Tibial nerve (tissue), 4 donors: ENCODE results near the gene CTDSPL. TPM values are rescaled to one million over a fixed set of nuclear protein-coding genes. Genes with fewer than 3 reads are reported as not detected.

ENCODE experiments used
- DNase-seq, 2 donors: peaks; one replicate each; pipeline ENCODE4 v3.0.0-alpha.2; 2019; ENCODE audit warnings: low spot score in 2 of 2
- H3K27ac ChIP-seq, 4 donors: fragments of 200-600 bp; sonication (generic) in 3 of 4; one replicate each; pipeline ENCODE4 v1.5.1; 2017 to 2019; ENCODE audit warnings: mild to moderate bottlenecking in 1 of 4
- H3K27me3 ChIP-seq, 2 donors: fragments of 200-600 bp; sonication (generic) in 1 of 2; one replicate each; pipeline versions ENCODE4 v1.5.1 to v1.6.0; 2017 to 2019
- H3K36me3 ChIP-seq, 3 donors: fragments of 200-600 bp; sonication (generic); one replicate each; pipeline ENCODE4 v1.5.1; 2018 to 2019
- H3K4me1 ChIP-seq, 4 donors: fragments of 200-600 bp; sonication (generic) in 3 of 4; one replicate each; pipeline ENCODE4 v1.5.1; 2017 to 2019
- H3K4me3 ChIP-seq, 4 donors: fragments of 200-600 bp; sonication (generic) in 3 of 4; one replicate each; pipeline ENCODE4 v1.5.1; 2017 to 2019; ENCODE audit warnings: mild to moderate bottlenecking in 1 of 4, moderate library complexity in 1 of 4
- H3K9me3 ChIP-seq, 4 donors: fragments of 200-600 bp; sonication (generic) in 3 of 4; one replicate each; pipeline ENCODE4 v1.5.1; 2017 to 2019
- EP300 ChIP-seq, 2 donors: sonication (generic); formaldehyde crosslinking; IDR thresholded peaks; one replicate each; pipeline ENCODE4 v1.6.1; 2017; ENCODE audit warnings: antibody characterized with exemption in 2 of 2, mild to moderate bottlenecking in 1 of 2
- POLR2A ChIP-seq, 2 donors: fragments of 450-650 bp; IDR thresholded peaks; one replicate each; pipeline ENCODE4 v1.6.1; 2017; ENCODE audit warnings: antibody characterized with exemption in 2 of 2, mild to moderate bottlenecking in 2 of 2, moderate library complexity in 2 of 2
- WGBS, 2 donors: methylation state at CpG; one replicate each; pipeline ENCODE4 v1.1.5; 2018; 5-methylcytosine and 5-hydroxymethylcytosine counted together
- total RNA-seq, 4 donors: library from RNA; depleted of rRNA; stranded (reverse); fragments of >200 nt; gene quantifications; one replicate each; pipeline ENCODE4 v1.1.0, GENCODE V29; 2016
- TF ChIP-seq, protein P1 (sequence below), 5 experiments: fragments of 200-600 bp in 3 of 5; fragments of 450-650 bp in 2 of 5; sonication (generic) in 3 of 5; IDR thresholded peaks; one replicate each; pipeline ENCODE4 v1.5.1; 2016 to 2019; ENCODE audit warnings: antibody characterized with exemption in 5 of 5, mild to moderate bottlenecking in 3 of 5, moderate library complexity in 2 of 5

Gene CTDSPL
- total RNA-seq, 4 donors from 2014 or later: 31.8 to 87.0 (median 49.0) TPM

DNA sequence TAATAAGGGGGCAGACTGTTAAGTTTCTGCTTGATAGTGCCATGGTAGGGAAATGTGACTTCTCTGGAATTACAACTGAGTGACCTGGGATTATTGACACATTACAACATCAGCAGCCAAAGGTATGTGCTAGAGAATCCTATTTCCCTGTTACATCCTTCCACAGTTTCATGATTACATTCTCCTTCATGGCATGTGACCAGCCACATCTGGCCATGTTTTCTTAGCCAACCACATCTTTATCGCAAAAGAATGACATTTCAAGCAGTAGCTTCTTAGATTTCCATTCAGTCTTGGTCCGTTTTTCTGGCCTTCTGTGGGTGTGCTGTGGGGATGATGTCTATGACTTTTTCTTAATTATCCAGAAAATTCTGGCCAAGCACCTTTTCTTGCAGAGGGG is 45.4 kb upstream of the CTDSPL start:
- DNase-seq: no peak
- H3K27ac ChIP-seq: no peak overlapping the region
- no peak for TF ChIP-seq EP300 (IDR thresholded peaks at IDR 0.05)
- H3K4me3 ChIP-seq: no peak overlapping the region
- peaks cover 0 to 59% (median 0%) of the 10 kb centered on the region in 3 donors for H3K36me3 ChIP-seq
- 60% methylated on average over 2 of the region's 2 CpGs for WGBS, 2 donors
- H3K9me3 ChIP-seq: no peaks in the 10 kb centered on the region
- H3K27me3 ChIP-seq: no peaks in the 10 kb centered on the region
- peaks cover 0 to 19% (median 0%) of the 10 kb centered on the region in 4 donors for H3K4me1 ChIP-seq

DNA sequence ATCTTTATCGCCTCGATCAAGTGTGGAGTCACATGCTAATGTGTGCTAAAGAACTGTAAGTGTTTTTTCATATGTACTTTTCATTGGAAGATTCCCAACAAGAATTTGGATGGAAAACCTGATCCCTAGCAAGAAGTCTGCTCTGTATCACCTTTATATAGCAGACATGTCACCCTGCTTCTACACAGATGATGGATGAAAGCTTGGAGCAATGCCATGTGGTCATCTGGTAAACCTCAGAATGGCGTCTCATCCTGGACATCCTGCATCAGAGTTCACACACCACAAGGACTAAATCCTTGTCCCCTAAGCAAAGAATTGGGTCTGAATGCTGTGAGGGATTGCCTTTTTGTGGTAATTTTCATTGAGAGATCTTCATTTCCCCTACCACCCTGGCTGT is 42.1 kb upstream of the CTDSPL start:
- DNase-seq: no peak
- WGBS, 2 donors: 79% methylated on average over 3 of the region's 3 CpGs
- Histone ChIP-seq H3K9me3 (no peaks in the 10 kb centered on the region), H3K4me3 (no peak overlapping the region), H3K27me3 (no peaks in the 10 kb centered on the region), H3K4me1 (no peaks in the 10 kb centered on the region), H3K27ac (no peak overlapping the region), H3K36me3 (peaks cover 0 to 64% (median 0%) of the 10 kb centered on the region in 3 donors)
- TF ChIP-seq, protein P1, sequence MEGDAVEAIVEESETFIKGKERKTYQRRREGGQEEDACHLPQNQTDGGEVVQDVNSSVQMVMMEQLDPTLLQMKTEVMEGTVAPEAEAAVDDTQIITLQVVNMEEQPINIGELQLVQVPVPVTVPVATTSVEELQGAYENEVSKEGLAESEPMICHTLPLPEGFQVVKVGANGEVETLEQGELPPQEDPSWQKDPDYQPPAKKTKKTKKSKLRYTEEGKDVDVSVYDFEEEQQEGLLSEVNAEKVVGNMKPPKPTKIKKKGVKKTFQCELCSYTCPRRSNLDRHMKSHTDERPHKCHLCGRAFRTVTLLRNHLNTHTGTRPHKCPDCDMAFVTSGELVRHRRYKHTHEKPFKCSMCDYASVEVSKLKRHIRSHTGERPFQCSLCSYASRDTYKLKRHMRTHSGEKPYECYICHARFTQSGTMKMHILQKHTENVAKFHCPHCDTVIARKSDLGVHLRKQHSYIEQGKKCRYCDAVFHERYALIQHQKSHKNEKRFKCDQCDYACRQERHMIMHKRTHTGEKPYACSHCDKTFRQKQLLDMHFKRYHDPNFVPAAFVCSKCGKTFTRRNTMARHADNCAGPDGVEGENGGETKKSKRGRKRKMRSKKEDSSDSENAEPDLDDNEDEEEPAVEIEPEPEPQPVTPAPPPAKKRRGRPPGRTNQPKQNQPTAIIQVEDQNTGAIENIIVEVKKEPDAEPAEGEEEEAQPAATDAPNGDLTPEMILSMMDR (IDR thresholded peaks at IDR 0.05): no peak
- TF ChIP-seq POLR2A (IDR thresholded peaks at IDR 0.05): no peak
- no peak for TF ChIP-seq EP300 (IDR thresholded peaks at IDR 0.05)

DNA sequence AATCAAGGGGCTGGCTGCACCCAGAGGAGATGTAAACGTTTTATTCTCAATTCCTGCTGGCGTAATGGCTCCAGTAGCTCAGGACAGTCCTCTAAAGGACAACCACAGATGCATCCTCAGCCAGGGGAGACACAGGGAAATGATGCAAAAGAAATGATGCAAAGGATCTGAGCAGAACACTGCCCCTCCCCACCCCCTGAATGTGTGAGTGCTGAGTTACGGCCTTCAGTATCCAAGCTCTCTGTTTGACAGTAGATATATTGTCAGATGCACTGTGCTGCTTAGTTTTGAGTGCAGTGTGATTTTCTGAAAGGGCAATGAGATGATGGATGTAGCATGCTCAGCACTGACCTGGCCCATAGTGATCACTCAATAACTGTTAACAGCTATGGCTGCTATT is 41.4 kb upstream of the CTDSPL start:
- Histone ChIP-seq H3K27ac (no peak overlapping the region), H3K27me3 (no peaks in the 10 kb centered on the region), H3K4me1 (no peaks in the 10 kb centered on the region), H3K4me3 (no peak overlapping the region), H3K9me3 (no peaks in the 10 kb centered on the region), H3K36me3 (peaks cover 0 to 62% (median 0%) of the 10 kb centered on the region in 3 donors)
- no peak for DNase-seq
- TF ChIP-seq, protein P1 (IDR thresholded peaks at IDR 0.05): no peak
- TF ChIP-seq EP300 (IDR thresholded peaks at IDR 0.05) (no peak), POLR2A (IDR thresholded peaks at IDR 0.05) (no peak)
- WGBS, 2 donors: 80 to 82% methylated on average over 3 of the region's 3 CpGs

DNA sequence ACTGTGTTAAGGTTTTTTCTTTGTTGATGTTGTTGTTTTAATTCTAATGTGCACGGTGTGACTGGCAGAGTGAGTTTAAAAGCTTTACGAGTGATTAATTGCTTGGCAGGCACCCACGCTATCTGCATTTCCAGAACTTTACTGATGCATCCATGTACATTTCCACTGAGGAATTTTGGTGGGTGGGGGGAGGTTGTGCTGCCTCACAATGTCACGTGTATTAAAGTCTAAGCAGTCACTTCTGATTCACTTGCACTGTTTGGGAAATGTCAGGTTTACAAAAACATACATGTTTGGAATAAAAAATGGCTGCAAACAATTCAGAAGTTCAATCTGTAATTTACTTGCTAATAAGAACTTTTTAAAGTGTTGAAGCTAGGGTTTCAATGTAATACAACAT is 38.5 kb upstream of the CTDSPL start:
- no peak for DNase-seq
- Histone ChIP-seq H3K36me3 (peaks cover 0 to 40% (median 0%) of the 10 kb centered on the region in 3 donors), H3K27me3 (no peaks in the 10 kb centered on the region), H3K4me1 (peaks cover 0 to 4% (median 0%) of the 10 kb centered on the region in 4 donors), H3K4me3 (no peak overlapping the region), H3K9me3 (no peaks in the 10 kb centered on the region), H3K27ac (no peak overlapping the region)
- 51 to 56% methylated on average over 4 of the region's 4 CpGs for WGBS, 2 donors
- TF ChIP-seq EP300 (IDR thresholded peaks at IDR 0.05) (no peak), POLR2A (IDR thresholded peaks at IDR 0.05) (no peak)
- TF ChIP-seq, protein P1 (IDR thresholded peaks at IDR 0.05): no peak

DNA sequence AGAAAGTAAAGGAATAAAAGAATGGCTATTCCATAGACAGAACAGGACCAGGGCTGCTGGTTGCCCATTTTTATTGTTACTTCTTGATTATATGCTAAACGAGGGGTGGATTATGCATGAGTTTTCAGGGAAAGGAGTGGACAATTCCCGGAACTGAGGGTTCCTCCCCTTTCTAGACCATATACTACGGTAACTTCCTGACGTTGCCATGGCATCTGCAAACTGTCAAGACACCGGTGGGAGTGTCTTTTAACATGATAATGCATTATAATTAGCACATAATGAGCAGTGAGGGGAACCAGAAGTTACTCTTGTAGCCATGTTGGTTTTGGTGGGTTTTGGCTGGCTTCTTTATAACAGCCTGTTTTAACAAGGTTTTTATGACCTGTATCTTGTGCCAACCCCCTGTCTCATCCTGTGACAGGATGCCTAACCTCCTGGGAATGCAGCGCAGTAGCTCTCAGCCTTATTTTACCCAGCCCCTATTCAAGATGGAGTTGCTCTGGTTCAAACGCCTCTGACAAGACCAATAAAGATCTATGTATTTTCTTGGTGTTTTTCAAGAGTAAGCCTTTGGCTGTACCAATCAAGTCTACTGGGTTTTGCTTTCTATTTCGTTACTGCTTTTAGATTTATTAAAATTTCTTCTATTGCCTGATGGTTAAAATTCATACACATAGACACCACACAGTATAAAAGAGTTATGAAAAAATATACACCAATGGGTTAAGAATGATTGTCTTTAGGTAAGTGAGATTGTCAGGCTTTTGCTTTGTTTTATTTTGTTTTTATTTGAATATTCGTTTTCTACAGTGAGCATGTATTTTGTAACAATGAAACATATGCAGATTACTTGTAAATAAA is 37.4 kb upstream of the CTDSPL start:
- no peak for DNase-seq
- Histone ChIP-seq H3K36me3 (peaks cover 0 to 35% (median 0%) of the 10 kb centered on the region in 3 donors), H3K27me3 (no peaks in the 10 kb centered on the region), H3K4me3 (no peak overlapping the region), H3K27ac (no peak overlapping the region), H3K9me3 (no peaks in the 10 kb centered on the region), H3K4me1 (peaks cover 0 to 4% (median 0%) of the 10 kb centered on the region in 4 donors)
- WGBS, 2 donors: 80 to 86% methylated on average over 9 of the region's 9 CpGs
- TF ChIP-seq, protein P1 (IDR thresholded peaks at IDR 0.05): no peak
- TF ChIP-seq POLR2A (IDR thresholded peaks at IDR 0.05) (no peak), EP300 (IDR thresholded peaks at IDR 0.05) (no peak)
